Fibroblast of upper back skin (primary cell): Measurements from ENCODE around the gene SCTR.
A peak's percentile ranks its signal among the peaks of the same experiment; 100 is the strongest.

Experiments used
- DNase-seq: peaks from one replicate; pipeline ENCODE4 v3.0.0-alpha.2; 2013

Gene SCTR

DNA sequence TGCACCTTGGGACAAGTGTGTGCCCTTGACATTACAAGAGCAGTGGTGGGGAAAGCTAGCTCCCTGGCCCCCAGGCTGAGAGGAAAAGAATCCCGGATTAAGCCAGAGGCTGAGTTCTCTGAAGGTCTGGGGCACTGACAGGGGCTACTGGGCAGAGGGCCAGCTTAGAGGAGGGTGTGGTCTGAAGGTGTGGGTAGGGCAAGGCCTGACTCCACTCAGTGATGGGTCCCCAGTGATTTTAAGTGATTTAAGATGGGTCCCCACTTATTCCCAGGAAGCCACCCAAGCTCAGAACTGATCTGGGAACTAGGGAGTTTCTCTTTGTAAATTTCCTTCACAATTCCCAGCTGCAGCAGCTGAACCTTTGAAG lies 83.8 kb downstream of the SCTR start:
- DNase-seq: no peak

DNA sequence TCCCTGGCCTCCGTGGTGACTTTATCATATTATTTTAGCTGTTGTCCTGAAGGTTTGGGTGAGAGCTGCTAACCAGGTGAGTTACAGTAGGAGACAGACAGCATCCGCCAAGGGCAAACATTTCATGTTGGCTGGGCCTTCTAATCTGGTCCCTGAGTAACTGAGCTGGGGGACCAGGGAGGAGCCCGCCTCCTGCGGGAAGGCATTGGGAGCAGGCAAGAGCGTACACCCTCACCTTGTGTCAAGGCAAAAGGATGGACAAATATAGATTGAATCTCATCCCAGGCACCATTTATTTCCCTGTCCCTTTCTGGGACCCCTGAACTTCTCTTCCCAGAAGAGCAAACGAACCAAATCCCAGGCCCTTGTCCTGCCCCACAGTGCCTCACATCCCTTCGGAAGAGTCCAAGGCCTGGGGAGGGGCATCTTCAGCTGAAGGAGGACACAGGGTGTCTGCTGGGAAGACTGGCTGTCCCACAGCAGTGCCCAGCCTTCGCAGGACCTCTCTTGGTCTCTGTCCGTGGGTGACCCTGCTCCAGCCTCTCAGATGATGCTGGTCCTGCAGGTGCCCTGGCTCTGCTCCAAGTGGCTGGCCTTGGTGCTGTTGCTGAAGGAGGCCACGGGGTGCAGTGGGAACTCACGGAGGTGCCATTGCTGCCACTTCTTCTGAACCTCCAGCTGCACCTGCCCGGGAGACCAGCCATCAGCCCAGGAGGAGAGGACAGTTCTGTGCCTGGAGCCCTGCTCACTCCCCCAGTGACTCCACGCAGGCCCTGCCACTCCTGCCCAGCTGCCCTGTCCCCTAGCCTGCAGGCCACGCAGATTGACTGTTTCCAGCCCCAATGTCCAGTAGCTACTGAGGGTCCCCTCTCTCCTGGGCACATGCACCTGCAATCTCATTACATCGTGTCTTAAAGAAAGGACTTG lies 84.4 kb downstream of the SCTR start:
- DNase-seq: no peak

DNA sequence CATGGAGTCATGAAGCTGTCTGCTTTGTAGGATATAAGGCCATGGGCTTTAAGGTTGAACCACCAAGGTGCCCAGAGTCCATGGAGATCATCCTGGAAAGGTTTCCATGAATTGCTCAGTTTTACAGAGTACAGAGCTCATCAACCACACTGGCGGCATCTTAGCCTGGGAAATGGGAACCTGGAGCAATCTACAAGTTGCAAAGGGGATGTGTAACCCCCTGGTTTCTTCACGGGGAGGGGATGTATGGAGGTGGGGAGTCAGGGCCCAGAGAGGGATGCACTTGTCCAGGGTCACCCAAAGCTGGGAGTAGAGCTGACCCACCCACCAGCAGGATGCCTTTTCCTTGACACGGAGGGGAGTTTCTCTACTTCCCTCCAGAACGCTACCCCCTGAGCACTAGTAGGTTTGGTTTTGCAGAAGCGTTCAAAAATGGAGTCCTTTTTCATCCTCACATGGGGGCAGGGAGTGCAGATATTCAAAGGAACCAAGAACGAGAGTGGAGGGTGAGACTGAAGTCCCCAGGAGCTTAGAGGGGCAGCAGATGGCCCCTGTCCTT lies 85.5 kb downstream of the SCTR start:
- no peak for DNase-seq

DNA sequence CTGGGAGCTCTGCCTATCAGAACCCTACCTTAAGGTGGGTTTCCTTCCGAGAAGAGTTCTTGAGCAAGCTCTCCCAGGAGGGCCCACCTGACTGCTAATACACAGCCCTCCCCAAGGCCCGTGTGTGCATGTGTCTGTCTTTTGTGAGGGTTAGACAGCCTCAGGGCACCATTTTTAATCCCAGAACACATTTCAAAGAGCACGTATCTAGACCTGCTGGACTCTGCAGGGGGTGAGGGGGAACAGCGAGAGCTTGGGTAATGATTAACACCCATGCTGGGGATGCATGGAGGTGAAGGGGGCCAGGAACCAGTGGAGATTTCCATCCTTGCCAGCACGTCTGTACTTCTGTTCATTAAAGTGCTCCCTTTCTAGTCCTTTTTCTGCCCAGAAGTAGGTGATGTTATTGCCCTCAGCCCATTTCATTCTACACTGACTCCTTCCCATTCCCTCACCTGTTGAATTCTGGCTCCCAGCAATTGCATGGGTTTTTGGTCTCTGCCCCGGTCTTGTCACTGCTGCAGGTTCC lies 86.1 kb downstream of the SCTR start:
- DNase-seq: no peak

DNA sequence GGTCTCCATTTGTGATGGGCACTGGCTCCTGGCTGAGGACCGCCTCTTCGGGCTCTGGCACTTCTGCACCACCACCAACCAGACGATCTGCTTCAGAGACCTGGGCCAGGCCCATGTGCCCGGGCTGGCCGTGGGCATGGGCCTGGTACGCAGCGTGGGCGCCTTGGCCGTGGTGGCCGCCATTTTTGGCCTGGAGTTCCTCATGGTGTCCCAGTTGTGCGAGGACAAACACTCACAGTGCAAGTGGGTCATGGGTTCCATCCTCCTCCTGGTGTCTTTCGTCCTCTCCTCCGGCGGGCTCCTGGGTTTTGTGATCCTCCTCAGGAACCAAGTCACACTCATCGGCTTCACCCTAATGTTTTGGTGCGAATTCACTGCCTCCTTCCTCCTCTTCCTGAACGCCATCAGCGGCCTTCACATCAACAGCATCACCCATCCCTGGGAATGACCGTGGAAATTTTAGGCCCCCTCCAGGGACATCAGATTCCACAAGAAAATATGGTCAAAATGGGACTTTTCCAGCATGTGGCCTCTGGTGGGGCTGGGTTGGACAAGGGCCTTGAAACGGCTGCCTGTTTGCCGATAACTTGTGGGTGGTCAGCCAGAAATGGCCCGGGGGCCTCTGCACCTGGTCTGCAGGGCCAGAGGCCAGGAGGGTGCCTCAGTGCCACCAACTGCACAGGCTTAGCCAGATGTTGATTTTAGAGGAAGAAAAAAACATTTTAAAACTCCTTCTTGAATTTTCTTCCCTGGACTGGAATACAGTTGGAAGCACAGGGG lies 87.1 kb downstream of the SCTR start:
- no peak for DNase-seq

DNA sequence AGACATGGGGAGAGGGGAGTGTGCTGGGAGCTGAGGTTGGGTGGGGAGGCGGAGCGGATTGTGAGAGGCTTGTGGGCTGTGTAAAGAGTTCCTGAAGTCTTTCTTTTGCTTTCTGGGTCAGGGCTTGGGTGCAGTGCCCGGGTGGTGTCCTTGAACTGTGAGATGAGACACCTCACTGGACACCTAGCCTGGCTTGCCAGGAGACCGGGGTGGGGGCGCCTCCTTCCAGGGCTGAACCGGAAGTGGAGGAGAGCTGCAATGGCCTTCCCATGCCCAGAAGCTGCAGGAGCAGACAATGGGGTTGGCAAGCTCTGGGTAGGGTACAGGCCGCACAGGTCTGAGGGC lies 88.4 kb downstream of the SCTR start:
- no peak for DNase-seq

DNA sequence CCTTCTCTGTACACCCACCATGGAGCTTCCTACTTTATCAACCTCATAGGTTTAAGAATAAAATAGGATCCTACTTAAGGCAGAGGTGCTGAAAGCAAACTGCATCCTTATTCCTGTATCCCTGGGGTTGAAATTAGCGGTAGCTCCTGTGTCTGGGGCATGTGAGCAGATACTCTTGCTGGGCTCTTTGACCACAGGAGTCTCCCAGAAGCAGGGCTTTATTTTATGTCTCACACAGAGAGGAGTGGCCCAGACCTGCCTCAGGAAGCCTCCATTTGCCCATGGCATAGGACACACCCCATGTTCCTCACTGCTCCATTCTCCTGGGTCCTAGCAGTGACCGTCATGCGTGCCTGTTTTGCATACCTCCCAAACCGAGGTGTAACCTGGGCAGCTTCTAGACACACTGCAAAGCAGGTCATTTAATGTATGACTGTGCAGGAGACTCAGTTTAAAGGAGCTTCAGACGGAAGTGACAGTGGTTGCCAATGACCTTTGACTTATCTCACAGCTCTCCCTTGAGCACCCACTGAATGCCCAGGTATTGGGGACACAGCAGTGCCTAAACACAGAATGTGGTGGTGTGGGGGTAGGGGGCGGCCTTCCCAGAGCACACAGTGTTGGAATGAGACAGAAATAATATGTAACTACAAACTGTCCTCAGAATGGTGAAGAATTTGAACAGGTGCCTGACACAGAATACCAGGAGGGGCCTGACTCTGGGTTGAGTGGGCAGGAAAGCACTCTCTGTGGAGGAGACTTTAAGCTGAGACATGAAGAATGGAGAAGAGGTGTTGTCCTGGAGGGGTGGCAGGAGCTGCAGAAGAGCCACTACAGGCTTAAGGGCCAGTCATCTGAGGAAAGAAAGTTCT lies 89.0 kb downstream of the SCTR start:
- DNase-seq: no peak

DNA sequence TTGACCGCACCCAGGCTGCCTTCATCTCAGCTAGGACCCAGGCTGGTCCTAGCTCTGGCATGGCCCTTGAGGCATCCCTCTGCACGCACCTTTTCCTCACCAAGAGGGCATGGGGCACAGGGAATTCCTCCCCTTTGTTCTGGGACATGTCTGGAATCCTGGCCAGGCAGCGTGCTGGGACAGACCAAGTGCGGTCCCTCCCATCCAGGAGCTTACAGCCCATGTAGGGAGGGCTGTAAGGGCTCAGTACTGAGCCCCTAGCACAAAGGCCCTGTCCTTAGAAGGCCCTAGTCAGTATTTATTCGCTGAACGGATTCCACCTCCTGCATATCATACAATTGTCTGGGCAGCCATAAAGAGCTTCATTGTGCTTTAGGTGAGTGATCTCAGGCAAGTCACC lies 89.6 kb downstream of the SCTR start:
- no peak for DNase-seq

DNA sequence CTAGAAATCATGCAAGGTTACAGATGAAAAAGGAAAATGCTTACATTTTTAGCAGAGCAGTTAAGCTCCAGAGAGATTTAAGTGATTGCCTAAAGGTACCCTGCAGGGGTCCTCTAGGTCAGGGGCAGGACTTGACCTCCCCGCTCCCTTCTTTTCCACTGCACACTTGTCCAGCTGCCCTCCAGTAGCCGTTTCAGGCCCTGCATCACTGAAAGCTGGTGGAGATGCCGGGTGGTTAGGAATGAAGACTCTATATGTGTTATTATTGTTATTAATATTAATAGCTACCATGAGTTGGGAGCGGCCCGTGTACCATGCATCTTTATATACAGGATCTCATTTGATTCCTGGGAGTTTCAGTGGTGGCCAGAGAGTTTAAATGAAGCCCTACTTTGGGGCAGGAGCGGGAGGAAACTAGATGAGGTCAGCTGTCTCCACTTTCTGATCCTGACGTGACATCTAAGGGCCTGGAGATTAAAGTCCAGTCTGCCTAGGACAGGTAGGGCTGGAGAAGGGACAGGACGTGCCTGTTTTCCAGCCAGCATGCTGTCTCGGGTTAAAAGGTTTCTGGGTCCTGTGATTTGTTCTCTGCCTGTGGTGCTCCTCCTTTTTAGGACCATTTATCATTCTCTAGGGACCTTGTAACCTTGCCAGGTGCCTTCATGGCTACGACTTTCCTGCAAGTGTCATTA lies 90.5 kb downstream of the SCTR start:
- no peak for DNase-seq

DNA sequence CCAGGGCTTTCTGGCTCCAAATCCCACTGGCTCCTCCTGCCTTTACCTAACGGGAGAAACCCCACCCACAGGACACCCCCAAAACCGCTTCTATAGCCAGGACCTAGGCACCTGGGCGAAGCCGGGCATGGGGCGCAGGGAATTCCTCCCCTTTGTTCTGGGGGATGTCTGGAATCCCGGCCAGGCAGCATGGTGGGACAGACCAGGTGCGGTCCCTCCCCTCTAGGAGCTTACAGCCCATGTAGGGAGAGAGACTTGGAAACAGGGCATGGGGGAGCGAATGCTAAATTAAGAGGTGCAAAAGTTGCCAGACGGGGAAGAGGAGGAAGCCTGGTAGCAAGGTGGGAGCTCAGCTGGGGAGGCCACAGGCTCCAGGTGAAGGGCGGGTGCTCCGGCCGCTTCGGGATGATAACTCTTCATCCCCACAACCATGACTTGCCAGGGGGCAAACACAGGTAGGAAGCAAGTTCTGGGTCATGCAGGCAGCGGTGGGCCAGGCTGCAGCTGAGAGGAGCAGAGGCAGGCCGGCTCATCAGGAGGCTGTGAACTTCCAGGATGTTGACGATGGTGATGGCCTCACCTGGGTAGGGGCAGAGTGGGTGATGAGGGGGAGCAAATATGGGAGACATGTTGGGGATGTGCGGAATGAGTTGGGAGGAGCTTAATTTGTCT lies 91.3 kb downstream of the SCTR start:
- no peak for DNase-seq

DNA sequence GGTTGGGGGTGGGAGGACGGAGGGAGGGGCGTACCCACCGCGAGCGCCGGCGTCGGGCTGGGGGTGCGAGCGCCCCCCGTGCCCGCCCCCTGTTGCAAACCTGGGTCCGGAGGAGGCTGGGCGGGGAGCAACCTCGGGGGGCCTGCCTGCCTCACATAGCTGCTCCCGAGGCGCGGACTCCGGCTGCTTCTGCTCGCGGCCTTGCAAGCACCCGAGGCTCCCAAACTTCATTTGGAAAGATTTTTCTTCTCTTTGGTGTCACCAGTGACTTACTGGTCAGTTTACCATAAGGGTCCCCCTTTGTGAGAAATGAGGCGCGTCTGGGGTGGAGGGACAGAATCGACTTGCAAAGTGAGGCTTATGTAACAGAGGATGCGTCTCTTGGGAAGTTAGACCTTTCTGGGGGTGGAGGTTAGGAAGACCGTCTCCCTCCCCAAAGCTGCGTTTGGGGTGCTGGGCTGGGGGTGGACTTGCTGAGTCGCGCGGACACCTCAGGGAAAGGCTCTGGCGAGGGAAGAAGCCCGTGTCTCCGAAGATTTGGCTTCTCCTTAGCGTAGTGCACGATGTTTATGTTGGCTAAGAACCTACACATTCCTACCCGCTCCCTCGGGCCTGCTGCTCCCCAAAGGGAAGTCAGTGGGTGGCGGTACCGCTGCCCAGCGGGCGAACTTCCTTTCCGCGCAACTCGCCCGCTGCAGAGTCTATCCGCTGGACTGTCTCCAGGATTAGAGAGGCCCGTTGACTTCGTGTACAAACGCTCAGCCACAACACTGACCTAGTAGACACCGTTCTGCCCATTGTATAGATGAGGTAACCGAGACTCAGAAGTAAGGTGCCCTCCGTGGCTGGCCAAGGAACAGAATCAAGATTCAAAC lies 92.1 kb downstream of the SCTR start:
- DNase-seq: peak; percentile 45

DNA sequence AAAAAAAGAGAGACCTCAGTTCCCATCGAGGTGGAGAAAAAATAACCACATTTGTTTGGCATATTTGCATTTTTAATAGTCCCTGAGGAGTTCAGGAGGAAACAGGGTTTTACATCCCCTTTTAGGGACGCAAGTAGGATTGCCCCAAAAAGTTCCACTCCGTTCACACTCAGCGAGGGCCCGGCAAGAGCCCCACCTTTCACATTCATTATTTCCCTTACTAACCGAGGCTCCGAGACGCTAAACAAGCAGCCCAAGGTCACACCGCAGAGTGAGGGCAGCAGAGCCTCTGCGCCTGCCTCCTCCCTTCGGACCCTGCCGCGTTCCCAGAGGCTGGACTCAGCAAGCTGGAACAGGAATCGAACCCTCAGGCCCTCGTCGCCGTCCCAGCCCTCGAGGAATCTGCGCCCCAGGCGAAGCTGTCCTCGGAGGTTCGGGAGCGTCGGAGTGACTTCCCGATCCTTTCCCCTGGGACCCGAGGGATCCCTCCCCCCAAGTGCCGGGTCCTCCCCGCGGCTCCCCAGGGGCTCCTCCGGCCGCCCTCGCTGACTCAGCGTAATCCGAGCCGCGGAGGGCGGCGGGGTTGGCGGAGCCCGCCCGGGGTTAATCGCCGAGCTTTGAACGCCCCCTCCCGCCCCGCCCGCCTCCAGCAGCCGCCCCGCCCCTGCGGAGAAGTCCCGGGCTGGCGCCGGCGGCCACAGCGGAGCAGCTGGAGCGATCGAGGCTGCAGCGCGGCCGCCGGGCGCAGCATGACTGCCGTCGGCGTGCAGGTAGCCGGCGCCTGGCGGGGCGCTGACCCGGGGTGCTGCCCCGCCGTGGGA lies 92.9 kb downstream of the SCTR start, which contains the start of gene TMEM37:
Gene TMEM37, plus strand, starts transcription at position 700 of the 821 bp plus-strand sequence. Its CDS starts 50 bp downstream, at position 750.
- peak; percentile 66 for DNase-seq

DNA sequence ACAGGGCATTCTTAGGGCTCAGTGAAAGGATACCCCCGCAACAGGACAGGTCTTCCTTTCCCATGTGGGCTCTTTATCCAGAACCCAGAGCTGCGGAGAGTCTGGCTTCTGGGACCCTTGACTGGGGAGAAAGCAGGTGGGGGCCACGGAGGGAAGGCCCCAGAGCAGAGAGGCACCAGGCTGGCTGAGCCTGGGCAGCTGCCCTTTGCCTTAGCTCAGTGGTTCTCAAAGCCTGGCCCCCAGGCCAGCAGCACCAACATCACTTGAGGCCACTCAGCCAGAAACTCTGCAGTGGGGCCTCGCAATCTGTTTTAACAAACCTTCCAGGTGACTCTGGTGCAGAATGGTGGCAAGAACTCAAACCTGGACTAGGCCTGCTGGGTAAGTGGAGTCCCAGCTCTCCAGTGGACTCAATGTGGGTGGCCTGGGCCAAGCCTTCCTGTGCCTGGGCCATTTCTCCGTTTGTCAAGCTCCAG lies 94.2 kb downstream of the SCTR start:
- DNase-seq: no peak

DNA sequence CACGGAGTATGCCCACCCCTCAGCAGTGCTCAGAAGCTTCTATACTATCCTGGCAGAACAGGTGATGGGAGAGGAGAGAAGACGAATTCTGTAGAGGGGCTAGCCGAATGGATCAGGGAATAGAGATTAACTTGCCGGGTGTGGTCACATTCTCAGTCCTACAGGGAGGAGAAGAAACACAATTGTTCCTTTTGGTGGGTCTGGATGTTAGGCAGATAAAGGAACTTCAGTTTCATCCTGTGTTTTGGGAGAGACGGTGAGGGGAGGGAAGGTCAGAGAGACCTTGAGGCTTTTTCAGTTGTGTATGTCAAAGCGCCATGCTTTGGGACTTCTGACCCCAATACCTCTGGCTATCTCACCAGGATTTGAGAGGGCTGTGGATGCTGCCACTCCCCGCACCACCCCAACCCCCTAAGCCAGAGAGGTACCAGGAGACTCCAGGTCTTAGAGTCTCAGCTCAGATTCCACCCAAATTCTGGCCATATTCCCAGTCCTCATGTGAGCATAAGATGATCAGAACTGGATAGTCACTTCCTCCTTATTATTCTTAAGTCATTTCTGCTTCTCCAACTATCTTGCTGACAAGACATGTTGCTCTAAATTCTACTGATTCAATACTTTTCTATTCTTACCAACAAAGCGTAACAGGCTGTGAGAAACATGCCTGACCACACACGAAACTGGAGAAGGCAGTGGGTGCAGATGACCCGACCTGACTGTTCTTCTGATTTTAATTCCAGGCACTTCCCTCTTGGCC lies 94.9 kb downstream of the SCTR start:
- DNase-seq: peak; percentile 24

DNA sequence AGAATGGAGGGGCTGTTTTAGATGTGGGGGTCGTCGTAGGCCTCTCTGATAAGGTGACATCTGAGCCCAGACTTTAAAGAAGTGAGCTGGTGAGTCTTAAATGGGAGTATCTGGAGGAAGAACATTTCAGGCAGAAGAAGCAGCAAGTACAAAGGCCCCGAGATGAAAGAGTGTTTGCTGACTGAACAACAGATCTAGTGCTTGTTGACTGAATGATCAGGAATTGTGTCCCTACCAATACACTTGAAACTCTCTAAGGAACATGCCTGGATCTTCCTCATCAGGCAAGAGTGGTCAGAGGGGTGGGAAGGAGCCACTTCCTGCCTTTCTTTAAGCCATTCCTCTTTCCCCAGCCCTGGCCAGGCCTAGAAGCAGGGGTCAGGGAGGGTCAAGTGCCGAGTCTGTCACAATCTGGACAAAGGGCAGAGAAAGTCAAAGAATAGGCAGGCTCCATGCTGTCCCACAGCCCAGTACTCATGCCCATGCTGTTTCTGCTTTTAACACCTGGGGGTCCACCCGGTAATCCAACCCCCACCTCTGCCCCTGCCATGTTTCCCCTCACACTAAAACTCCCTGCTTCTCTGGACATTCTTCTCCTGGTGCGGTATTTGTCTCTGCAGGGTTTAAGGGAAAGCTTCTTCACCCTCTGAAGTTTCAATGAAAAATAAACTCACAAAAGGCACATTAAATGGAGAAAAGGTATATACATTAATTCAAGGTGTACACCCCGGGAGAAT lies 95.6 kb downstream of the SCTR start:
- no peak for DNase-seq

DNA sequence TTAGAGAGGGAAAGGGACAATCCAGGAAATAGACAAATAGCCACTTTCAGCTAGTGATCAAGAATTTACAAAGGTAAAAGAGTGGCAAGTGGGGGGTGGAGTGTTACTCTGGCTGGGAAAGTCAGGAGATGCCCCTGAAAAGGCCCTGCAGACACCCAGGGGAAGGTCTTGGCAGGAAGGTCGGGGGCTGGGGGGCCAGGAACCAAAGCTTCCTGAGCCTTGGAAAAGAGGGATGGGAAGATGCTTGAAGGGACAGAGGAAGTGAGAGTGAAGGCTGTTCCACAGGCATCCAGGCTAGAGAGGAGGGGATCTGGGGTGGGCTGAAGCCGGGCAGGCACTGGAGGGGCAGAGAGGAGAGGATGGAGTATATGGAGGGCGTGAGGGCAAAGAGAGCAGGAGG lies 96.5 kb downstream of the SCTR start:
- no peak for DNase-seq

DNA sequence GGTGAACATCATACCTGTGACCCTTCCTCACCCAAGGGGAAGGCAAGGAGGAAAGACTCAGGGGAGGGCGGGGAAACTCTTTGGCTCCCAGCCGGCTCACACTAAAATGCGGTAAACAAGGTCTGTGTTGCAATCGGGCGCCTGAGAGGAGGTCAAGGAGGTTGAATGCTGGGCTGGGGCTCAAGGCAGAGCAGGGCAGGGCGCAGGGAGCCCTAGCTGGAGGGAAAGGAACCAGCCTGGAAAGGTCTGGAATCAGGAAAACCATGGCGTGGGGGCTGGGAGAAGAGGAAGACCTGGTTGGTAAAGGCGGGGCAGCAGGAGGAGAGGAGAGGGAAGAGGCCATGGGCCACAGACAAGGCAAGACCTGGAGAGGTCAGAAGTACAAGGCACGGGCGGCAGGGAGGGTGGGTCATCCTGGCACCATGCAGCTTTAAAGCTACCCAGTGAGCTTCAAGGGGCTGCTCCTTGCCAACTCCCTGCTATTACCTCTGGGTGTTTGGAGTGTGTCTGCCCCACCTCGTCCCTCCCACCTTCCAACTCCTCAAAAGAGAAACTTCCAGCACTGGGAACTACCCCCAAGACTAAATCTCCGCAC lies 97.4 kb downstream of the SCTR start:
- no peak for DNase-seq

DNA sequence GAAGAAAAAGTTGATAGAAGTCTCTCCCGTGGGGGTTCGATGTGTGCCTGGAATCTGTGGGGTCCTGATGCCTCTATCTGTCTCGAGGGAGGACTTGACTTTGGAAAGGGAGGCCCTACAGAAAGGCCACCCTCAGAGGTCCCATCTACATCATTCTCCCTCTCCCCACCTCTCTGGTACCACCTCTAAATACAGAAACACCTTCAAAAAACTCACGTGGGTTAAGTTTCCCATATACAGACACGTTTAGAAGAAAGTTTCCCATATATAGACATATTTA lies 97.9 kb downstream of the SCTR start:
- no peak for DNase-seq
